GM18868 (cell line): ENCODE measurements around the gene NTF3.

Experiments used
- ATAC-seq: cut with Tn5 transposase; IDR thresholded peaks from one replicate; pipeline ENCODE4 v1.9.1; 2021; ENCODE audit warnings: mild to moderate bottlenecking, moderate library complexity; ENCODE audit not compliant: unreplicated experiment

The NTF3 gene

DNA sequence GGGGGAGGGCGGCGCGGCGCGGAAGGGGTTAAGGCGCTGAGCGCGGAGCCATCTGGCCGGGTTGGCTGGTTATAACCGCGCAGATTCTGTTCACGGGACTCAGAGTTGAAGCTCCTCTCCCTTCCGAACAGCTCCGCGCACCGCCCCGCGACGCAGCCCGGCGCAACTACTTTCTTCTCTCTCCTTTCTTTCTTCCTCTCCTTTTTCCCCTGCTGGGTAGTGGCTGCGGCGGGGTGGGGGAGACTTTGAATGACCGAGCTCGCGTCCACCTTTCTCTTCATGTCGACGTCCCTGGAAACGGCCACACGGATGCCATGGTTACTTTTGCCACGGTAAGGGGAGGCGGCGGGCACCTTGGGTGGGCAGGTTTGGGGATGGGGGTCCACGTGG lies at the start of gene NTF3:
NTF3 (plus strand) TSS at position 98 of the 390 bp plus-strand sequence; CDS start at position 315, 217 bp downstream.
- no peak for ATAC-seq

- ATAC-seq: no peak
Measured at GRCh38 chr12:5384015-5384414, 47.9 kb upstream of the NTF3 start.

DNA sequence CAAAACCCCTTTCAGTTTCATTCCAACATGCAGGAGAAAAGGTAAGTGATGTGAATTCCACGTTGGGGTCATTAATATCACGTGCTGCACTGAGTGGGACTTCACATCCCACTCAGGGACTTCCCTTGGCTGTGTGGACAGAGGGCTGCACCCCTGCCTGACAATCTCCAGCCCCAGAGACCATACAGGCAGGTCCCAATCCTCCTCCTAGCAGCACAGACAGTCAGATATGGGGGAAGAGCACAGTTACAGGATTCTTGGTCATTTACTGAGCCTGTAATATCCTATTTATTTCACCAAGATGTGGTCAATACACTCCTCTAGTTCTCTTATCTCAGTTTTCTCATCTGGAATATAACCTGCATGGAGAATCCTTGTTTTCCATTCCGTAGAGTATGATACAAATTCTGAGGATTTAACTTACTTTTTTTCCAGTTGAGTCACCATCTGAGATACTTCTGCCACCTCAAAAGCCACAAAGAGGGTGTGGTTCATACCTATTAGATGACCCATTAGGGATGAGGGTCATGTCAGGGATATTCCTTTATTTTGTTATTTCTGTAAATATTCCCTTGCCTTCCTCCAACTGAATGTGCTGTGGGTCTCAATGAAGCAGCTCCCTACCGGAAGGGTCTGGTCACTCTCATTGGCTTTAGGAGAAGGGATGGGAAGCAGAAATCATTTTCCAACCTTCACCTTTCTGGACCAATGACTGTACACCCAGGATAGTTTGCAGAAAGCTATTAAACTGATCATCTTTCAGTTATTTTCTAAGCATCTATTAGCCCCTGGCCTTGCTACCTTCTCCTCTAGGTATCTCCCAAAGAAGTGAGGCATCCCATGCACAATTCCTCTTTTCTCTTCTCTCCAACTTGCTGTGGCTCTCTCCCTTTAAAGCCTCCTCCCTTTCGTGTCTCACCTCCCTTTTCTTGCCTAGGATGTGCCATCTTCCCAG lies 43.0 kb upstream of the NTF3 start:
- ATAC-seq: no peak

DNA sequence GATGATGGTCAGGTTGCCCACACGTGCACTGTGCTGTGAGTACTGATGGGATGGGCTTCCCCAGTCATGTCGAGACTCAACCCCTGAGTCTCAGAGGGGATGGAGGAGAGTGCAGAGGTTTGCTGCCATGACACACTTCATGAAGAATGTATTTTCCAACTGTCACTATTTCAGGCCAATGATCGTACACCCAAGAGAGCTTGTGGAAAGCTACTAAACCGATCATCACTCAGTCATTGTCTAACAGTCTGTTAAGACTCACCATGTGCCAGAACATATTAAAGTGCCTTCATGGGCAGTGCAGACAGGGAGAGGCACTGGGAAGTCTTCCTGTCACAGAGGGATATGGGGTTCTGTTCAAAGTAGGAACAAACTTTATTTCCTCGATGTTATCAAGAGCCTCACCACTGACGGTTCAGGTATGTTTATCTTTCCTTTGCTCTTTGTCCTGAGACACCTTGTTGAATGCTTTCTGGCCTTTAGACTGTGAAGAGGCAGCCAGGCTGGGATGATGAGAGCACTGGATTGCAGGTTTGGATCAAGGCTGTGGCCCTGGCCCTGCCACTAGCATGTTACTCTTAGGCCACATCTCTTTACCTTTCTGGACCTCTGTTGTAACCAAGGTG lies 41.6 kb upstream of the NTF3 start:
- no peak for ATAC-seq

- ATAC-seq: no peak
Measured at GRCh38 chr12:5391653-5392052, 40.3 kb upstream of the NTF3 start.

- ATAC-seq: no peak
Measured at GRCh38 chr12:5392961-5393360, 38.9 kb upstream of the NTF3 start.

GRCh38 chr12:5395443-5396271 lies 36.3 kb upstream of the NTF3 start:
- ATAC-seq: no peak

DNA sequence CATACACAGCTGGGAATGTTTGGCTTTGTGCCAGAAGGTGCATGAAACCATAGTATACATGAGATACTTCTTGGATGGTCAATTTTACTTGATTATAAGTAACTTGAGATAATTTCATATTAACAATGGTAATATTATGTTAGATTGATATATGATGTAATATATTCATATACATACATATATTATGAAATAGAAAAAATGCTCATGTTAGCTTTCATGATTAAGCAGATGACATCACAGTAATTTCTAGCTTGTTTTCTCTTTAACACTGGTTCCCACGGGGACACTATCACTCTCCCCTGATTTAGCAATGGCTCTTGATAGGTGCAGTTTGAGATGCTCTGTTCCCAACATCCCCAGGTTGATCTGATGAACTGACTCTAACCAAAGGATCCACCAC lies 35.4 kb upstream of the NTF3 start:
- no peak for ATAC-seq

DNA sequence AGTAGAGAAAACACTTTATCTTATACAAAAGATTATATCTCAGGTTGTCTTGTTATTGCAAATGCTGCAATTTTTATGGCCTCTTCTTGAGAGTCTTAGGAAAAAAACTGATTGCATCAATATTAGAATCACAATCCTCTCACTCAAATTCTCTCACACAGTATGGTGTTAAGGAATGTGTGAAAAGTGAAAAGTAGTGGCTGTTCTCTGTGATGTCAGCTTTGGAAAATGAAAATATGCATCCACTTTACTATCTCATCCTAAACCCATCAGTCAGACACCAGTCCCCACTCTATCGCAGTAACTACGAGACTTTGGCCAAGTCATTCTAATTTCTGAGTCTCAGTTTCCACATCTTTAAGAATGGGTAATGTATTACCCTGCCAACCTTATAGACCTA lies 32.6 kb upstream of the NTF3 start:
- no peak for ATAC-seq

- ATAC-seq: no peak
Measured at GRCh38 chr12:5402009-5402935, 29.6 kb upstream of the NTF3 start.

DNA sequence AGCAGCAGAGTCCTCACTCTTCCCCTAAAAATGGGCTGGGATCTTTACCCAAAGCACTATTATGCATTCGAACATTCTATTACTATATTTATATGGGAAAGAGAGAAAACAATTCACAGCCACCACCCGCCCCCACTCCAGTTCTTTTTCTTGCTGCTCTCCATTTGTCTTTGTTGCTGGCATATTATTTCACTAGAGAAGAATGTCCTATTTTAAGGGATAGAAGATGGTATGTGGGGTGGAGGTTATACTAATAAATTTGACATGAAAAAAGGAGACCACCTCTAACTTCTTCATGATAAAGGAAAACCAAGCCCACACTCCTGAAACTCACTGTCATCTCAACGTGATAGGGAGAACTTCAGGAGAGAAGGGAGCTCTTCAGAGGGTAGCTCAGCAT lies 28.5 kb upstream of the NTF3 start:
- no peak for ATAC-seq

DNA sequence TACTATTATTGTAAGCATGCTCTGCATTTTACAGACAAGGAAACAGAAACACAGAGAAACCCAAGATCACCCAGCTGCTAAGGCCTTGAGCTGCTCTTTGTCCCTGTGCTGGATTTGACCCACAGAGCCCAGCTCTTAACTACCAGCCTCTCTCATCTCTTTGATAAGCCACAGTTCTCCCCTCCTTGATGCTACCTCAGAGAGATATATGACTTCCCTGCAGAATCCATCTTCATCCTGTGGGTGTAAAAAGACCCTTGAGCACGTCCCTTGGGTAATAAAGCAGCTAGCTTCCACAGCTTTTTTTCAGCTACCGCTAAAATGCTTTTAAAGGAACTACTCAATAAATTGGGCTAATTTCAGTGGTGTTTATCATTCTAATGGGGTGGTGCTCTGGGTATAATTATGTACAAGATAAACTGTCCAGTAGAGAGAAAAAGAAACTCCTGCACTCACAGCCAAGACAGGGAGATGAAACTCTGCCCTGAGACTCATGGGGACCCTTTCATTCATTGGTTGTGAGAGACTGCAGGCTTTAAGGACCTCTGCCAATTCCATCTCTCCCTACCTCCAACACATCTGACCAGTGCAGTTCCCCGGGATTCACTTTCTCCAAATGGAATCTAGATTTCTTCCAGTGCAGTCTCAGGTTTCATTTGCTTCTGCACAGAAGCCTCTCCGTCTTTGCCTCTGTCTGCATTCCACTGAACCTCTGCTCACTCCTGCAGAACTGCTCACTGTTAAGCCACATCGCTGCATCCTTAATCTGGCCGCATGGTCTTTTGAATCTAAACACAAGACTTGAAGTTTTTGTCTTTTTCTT lies 24.7 kb upstream of the NTF3 start:
- no peak for ATAC-seq

GRCh38 chr12:5409619-5410018 lies 22.3 kb upstream of the NTF3 start:
- no peak for ATAC-seq

- ATAC-seq: no peak
Measured at GRCh38 chr12:5416571-5416970, 15.3 kb upstream of the NTF3 start.

- ATAC-seq: no peak
Measured at GRCh38 chr12:5417500-5417899, 14.4 kb upstream of the NTF3 start.

DNA sequence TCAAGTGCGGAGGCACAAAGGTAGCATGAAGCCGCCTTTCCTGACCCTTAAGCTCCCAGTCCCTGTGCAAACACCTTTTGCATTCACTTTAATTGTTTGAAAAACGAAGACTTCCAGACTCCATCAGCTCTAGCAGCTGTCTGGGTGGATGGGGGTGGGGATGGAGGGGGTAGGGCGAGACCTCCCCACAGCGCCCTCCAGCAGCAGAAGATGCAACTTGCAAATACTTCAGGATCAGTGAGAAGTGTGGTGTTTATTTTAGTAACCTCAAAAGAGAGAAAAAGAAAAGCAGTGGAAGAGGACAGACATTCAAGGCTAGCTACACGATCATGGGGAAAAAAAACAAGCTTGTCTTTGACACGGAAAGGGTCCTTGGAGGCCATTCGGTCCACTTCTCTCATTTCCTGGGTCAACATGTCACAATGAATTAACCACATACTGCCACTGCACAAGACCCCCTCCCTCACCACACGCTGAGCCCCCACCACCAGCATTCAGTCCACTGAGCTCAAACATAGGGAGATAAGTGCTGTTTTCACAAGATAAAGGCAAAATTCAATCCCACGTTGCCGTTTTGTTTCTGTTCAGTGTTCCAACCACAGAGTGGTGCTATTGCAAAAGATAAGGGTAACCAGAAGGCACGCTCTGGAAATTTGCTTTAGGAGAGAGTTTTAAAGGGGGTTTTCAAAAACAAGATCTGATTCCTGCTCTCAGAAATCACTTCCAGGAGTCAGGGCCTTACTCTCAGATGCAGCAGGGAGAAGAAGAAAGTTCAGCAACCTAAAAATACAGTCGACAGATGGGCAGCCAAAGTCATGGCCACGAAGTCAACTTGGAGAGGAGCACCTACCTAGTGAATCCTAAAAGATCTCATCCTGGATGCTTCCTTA lies 3.3 kb upstream of the NTF3 start:
- ATAC-seq: no peak

DNA sequence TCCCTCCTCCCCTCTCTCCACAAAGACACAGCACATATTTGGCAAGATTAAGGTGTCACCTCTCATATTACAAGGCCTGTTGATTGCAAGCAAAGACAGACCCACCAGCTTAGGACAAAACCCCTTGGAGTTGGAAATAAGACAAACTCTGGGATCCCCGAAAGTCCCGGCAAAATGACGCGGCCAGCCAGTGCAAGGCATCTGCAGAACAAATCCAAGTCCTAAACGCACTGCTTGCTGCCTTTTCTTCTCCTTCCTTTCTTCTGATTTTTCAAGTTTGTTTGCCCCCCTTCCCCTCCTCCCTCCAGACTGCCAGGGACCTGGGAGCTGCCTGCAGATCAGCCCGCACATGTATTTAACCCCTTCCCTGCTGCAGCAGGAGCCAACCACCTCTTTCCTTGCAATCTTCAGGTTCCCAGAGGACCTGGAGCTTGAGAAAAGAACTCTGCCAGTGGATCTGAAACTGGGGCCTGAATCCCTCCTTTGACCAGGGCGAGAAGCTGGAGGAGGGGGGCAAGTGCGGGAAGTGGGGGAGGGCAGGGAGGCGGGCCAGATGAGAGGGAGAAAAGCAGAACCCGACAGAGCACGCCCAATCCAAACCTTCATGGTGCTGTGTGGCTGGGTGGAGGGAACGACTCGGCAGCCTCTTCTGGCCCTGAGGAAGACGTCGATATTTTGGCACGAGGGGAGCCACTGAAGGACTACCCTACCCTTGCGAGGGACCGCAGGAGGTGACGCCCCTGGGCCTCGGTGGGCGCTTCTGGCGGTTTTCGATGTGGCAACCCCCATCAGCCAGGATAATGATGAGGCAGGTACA lies 2.0 kb upstream of the NTF3 start:
- no peak for ATAC-seq
